ENCODE data around the gene TCL1A. TPM values are rescaled to one million over a fixed set of nuclear protein-coding genes. Genes with fewer than 3 reads are reported as not detected.

TCL1A gene
- total RNA-seq, 1 donor from 2014 or later, result not detected

DNA sequence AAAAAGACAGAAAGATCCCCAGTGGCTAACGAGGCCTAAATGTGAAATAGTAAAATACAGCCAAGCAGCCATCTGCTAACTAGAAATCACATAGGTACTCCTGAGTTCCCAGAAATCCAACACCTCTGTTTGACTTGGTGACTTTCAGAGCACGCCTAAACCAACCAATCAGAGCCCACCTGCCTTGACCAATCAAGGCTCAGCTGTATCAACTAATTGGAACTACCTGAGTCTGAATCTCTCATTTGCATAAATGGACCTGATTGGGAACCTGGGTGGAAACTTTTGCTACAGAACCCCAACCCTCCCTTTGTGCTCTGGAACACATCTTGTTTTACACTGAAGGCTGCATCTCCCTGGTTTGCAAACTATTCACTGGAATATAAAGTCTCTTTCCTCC, 32.8 kb downstream of the TCL1A start:
- no peak for DNase-seq (ENCODE audit: low spot score in 2 of 2, unreplicated experiment in 2 of 2)
- no peaks in the 10 kb centered on the region for H3K36me3 Mint-ChIP-seq
- no peak overlapping the region for H3K27ac Mint-ChIP-seq
- peaks cover 14% of the 10 kb centered on the region for H3K9me3 Mint-ChIP-seq
- TF ChIP-seq, protein P1, sequence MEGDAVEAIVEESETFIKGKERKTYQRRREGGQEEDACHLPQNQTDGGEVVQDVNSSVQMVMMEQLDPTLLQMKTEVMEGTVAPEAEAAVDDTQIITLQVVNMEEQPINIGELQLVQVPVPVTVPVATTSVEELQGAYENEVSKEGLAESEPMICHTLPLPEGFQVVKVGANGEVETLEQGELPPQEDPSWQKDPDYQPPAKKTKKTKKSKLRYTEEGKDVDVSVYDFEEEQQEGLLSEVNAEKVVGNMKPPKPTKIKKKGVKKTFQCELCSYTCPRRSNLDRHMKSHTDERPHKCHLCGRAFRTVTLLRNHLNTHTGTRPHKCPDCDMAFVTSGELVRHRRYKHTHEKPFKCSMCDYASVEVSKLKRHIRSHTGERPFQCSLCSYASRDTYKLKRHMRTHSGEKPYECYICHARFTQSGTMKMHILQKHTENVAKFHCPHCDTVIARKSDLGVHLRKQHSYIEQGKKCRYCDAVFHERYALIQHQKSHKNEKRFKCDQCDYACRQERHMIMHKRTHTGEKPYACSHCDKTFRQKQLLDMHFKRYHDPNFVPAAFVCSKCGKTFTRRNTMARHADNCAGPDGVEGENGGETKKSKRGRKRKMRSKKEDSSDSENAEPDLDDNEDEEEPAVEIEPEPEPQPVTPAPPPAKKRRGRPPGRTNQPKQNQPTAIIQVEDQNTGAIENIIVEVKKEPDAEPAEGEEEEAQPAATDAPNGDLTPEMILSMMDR (IDR thresholded peaks at IDR 0.05; ENCODE audit: unreplicated experiment), result no peak
- no peak overlapping the region for H3K4me3 Mint-ChIP-seq
- H3K4me1 Mint-ChIP-seq, result peaks cover 8% of the 10 kb centered on the region
- H3K27me3 Mint-ChIP-seq (ENCODE audit: low read depth), result peaks cover 20% of the 10 kb centered on the region

DNA sequence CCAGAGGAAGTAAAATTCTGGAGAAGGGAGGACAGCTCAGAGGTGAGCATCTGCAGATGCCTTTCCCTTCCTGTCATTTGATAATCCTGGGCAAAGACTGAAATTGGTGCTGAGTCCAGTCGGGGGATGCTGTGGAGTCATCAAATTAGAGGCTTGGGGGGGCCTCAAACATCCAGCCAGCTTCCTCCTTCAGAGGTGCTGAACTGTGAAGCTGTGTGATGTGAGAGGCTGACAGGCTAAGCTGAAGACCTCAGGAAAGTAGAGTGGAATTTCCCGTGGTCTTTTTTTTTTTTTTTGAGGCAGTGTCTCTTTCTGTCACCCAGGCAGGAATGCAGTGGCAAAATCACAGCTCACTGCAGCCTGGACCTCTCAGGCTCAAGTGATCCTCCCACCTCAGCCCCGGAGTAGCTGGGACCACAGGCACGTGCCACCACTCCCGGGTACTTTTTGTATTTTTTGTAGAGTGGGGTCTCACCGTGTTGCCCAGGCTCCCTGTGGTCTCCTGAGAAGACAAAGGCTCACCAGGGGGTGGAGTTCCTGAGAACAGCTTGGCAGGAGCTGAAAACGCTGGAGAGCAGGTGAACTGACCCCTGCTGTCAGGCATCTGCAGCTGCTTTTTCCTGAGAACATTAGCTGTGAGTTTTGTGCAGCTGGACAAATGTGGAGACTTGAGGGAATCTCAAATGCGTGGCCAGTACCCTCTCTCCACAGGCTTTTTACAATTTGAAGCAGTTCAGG, 33.8 kb downstream of the TCL1A start:
- TF ChIP-seq, protein P1 (IDR thresholded peaks at IDR 0.05; ENCODE audit: unreplicated experiment), result no peak
- no peak overlapping the region for H3K27ac Mint-ChIP-seq
- H3K4me1 Mint-ChIP-seq, result peaks cover 8% of the 10 kb centered on the region
- H3K9me3 Mint-ChIP-seq, result peaks cover 23% of the 10 kb centered on the region
- no peak for DNase-seq (ENCODE audit: low spot score in 2 of 2, unreplicated experiment in 2 of 2)
- H3K36me3 Mint-ChIP-seq, result no peaks in the 10 kb centered on the region
- H3K4me3 Mint-ChIP-seq, result no peak overlapping the region
- peaks cover 17% of the 10 kb centered on the region for H3K27me3 Mint-ChIP-seq (ENCODE audit: low read depth)

DNA sequence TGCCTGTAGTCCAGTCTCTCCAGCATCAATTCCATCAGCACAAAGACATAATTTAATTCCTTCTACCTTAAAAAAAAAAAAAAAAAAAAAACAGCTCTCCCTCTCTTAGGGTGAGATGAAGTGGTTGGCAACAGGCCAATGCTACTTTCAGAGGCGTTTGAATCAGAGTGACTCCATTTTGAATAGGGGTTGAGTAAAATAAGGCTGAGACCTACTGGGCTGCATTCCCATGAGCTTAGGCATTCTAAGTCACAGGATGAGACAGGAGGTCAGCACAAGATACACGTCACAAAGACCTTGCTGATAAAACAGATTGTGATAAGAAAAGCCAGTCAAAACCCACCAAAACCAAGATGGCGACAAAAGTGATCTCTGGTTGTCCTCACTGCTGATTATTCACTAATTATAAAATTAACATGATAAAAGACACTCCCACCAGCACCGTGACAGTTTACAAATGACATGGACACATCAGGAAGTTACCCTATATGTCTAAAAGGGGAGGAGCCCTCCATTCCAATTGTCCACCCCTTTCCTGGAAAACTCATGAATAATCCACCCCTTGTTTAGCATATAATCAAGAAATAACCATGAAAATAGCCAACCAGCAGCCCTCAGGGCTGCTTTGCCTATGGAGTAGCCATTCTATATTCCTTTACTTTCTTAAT, 34.6 kb downstream of the TCL1A start:
- Mint-ChIP-seq H3K36me3 (no peaks in the 10 kb centered on the region), H3K9me3 (peaks cover 23% of the 10 kb centered on the region), H3K27ac (no peak overlapping the region), H3K4me3 (no peak overlapping the region), H3K27me3 (ENCODE audit: low read depth) (peaks cover 8% of the 10 kb centered on the region), H3K4me1 (peaks cover 8% of the 10 kb centered on the region)
- TF ChIP-seq, protein P1 (IDR thresholded peaks at IDR 0.05; ENCODE audit: unreplicated experiment), result no peak
- DNase-seq (ENCODE audit: low spot score in 2 of 2, unreplicated experiment in 2 of 2), result no peak

DNA sequence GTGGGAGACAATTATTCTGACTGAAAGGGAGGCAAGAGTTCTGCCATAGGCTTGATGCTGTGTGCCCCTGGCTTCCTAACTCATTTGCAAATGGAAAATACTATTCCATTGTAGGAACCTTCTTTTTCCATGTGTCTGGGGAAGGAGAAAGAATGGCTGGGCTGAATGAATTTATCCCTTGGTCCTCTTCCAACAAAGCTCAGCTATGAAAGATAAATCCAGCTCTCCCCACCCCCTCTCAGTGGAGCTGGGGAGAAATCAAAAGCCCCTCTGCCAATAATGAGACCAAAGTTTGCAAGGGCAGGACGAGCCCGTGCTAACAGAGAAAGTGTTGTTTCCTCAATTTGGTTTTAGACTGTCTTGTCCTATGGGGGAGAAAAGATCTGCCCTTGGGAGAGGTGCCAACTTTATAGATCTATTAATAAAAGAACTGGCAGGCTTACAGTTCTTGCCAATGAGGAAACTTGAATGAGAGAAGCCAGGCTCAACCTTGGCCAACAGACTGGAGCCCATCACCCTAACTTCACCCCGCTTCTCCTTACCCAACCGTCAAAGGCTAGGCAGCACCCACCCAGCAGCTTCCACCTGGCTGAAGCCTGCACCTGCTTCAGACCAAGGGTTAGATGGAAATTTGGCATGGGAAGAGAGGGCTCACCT, 36.6 kb downstream of the TCL1A start:
- Mint-ChIP-seq H3K4me1 (peaks cover 8% of the 10 kb centered on the region), H3K36me3 (no peaks in the 10 kb centered on the region), H3K27me3 (ENCODE audit: low read depth) (peaks cover 12% of the 10 kb centered on the region), H3K9me3 (peaks cover 21% of the 10 kb centered on the region), H3K4me3 (no peak overlapping the region), H3K27ac (no peak overlapping the region)
- TF ChIP-seq, protein P1 (IDR thresholded peaks at IDR 0.05; ENCODE audit: unreplicated experiment), result no peak
- no peak for DNase-seq (ENCODE audit: low spot score in 2 of 2, unreplicated experiment in 2 of 2)

DNA sequence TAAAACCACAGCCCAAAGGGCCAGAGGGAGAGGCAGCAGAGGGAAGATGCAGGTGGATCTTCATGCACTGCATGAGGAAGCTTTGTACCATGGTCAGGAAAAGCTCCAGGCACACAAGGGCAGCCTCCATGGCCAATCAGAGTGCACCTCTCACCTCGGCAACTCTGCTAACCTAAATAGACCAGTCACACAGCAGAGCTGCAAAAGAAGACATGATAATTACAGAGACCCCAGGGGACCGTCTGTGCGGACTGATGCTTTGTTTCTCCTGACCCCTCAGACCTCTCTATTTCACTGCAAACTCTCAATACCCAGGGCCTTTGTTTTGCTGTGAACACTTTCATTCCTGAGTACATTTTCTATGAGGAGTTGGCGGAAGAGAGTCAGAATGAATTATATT, 38.4 kb downstream of the TCL1A start:
- H3K4me1 Mint-ChIP-seq, result peaks cover 11% of the 10 kb centered on the region
- no peaks in the 10 kb centered on the region for H3K36me3 Mint-ChIP-seq
- peaks cover 14% of the 10 kb centered on the region for H3K27me3 Mint-ChIP-seq (ENCODE audit: low read depth)
- TF ChIP-seq, protein P1 (IDR thresholded peaks at IDR 0.05; ENCODE audit: unreplicated experiment), result no peak
- H3K4me3 Mint-ChIP-seq, result no peak overlapping the region
- DNase-seq (ENCODE audit: low spot score in 2 of 2, unreplicated experiment in 2 of 2), result no peak
- H3K9me3 Mint-ChIP-seq, result peaks cover 17% of the 10 kb centered on the region
- H3K27ac Mint-ChIP-seq, result no peak overlapping the region

Data from mesothelial cell of epicardium (in vitro differentiated cells).